Adrenal gland (tissue), 12 donors: ENCODE data around the gene F12. TPM values are rescaled to one million over a fixed set of nuclear protein-coding genes. Genes with fewer than 3 reads are reported as not detected.

ENCODE experiments used
- DNase-seq, 7 donors: peaks; one replicate each; pipeline ENCODE4 v3.0.0-alpha.2; 2019 to 2020
- H3K27ac ChIP-seq, 5 donors: fragments of 200-600 bp; sonication (generic) in 4 of 5; 1 replicate in 3 of 5; 2 replicates in 2 of 5; pipeline versions ENCODE4 v1.5.1 to v1.8.0; 2016 to 2020; ENCODE audit warnings: mild to moderate bottlenecking in 1 of 5
- H3K27me3 ChIP-seq: fragments of 200-600 bp; 2 replicates; pipeline ENCODE4 v1.8.0; 2021
- H3K36me3 ChIP-seq, 2 donors: fragments of 200-600 bp; replicated peaks in 1 of 2; 1 replicate in 1 of 2; 2 replicates in 1 of 2; pipeline versions ENCODE4 v1.5.1 to v1.8.0; 2018 to 2022
- H3K4me1 ChIP-seq, 2 donors: fragments of 200-600 bp; replicated peaks in 1 of 2; 1 replicate in 1 of 2; 2 replicates in 1 of 2; pipeline versions ENCODE4 v1.5.1 to v1.8.0; 2018 to 2021
- H3K4me3 ChIP-seq, 4 donors: fragments of 200-600 bp; sonication (generic) in 3 of 4; one replicate each; pipeline ENCODE4 v1.5.1; 2016 to 2018
- H3K9me3 ChIP-seq, 3 donors: fragments of 200-600 bp; sonication (generic) in 1 of 3; replicated peaks in 1 of 3; 1 replicate in 2 of 3; 2 replicates in 1 of 3; pipeline versions ENCODE4 v1.5.1 to v1.8.0; 2016 to 2021
- CTCF ChIP-seq, 6 experiments: fragments of 450-650 bp in 4 of 6; fragments of 200-600 bp in 2 of 6; sonication (generic) in 1 of 6; IDR thresholded peaks; 1 replicate in 5 of 6; 2 replicates in 1 of 6; pipeline versions ENCODE4 v1.5.1 to v1.8.0; 2016 to 2021; ENCODE audit warnings: antibody characterized with exemption in 6 of 6, mild to moderate bottlenecking in 2 of 6, moderate library complexity in 1 of 6
- POLR2A ChIP-seq, 2 donors: fragments of 450-650 bp; IDR thresholded peaks; one replicate each; pipeline ENCODE4 v1.6.1; 2017; ENCODE audit warnings: antibody characterized with exemption in 2 of 2, mild to moderate bottlenecking in 2 of 2, moderate library complexity in 1 of 2
- WGBS, 4 donors: extraction: QIAGEN DNeasy Blood & Tissue Kit in 2 of 4; methylation state at CpG; one replicate each; pipeline versions ENCODE4 v1.1.5 to v1.1.7; 2013 to 2017; 5-methylcytosine and 5-hydroxymethylcytosine counted together
- intact Hi-C, 2 donors: fragments of 100-400 bp; cut with DNase I; formaldehyde crosslinking; loops; one replicate each; pipeline versions ENCODE4 v1.14.1 to v1.15.0; 2022 to 2023
- polyA plus RNA-seq, 3 donors: library from polyadenylated mRNA; stranded (reverse); fragments of 200-250 nt in 2 of 3; fragments of 350-450 nt in 1 of 3; fragmentation: Illumina TruSeq in 1 of 3; extraction: RNeasy Lipid Tissue Mini Kit (QIAGEN cat#74804) in 1 of 3; gene quantifications; one replicate each; pipeline ENCODE4 v1.2.3, GENCODE V29; 2013 to 2014
- total RNA-seq, 9 donors: library from RNA; depleted of rRNA in 4 of 9; stranded (reverse); fragments of >200 nt in 4 of 9; fragments of 120-200 nt in 1 of 9; fragmentation: NEBNext Ultra II Directional in 1 of 9; extraction: Animal tissue kit (Norgen Biotek cat#: 25700) in 1 of 9; gene quantifications; one replicate each; pipeline versions ENCODE4 v1.1.0 to v1.2.4, GENCODE V29; 2013 to 2023
- donor health status: healthy with polysubstance abuse.
- donor health status: Bipolar disorder and iron deficiency.
- donor health status: DM: yes; HTN: yes; CAD: no.
- donor health status: DM: no; HTN: no; CAD: no.
- donor health status: DM: no; HTN: no; CAD: no.
- donor health status: DM: yes; HTN: yes; CAD: no.

F12 gene
- total and polyA plus RNA-seq, 12 donors = 0.11 to 0.80 (median 0.36) TPM; not detected in 3

GRCh38 chr5:177437623-177438022 lies 28.3 kb upstream of the F12 start:
- Histone ChIP-seq H3K36me3 (peaks cover 0 to 50% of the 10 kb centered on the region in 2 donors), H3K9me3 (no peaks in the 10 kb centered on the region), H3K4me1 (peaks cover 0 to 4% of the 10 kb centered on the region in 2 donors), H3K4me3 (no peak overlapping the region), H3K27me3 (no peaks in the 10 kb centered on the region), H3K27ac (no peak overlapping the region)
- no peak for DNase-seq
- TF ChIP-seq POLR2A (IDR thresholded peaks at IDR 0.05) (no peak), CTCF (IDR thresholded peaks at IDR 0.05) (no peak)
- intact Hi-C loops = no loop called here
- 67 to 89% (median 79%) methylated on average over 4 of the region's 4 CpGs for WGBS, 4 donors

- Histone ChIP-seq H3K9me3 (no peaks in the 10 kb centered on the region), H3K27ac (peak overlapping the region in 1 of 5 donors; percentile 58), H3K27me3 (no peaks in the 10 kb centered on the region), H3K36me3 (peaks cover 0 to 47% of the 10 kb centered on the region in 2 donors), H3K4me1 (peaks cover 0 to 4% of the 10 kb centered on the region in 2 donors), H3K4me3 (no peak overlapping the region)
- no peak for TF ChIP-seq POLR2A (IDR thresholded peaks at IDR 0.05)
- no peak for TF ChIP-seq CTCF (IDR thresholded peaks at IDR 0.05)
- peak in 1 of 7 donors; percentile 19 for DNase-seq
- 92 to 94% (median 94%) methylated on average over 20 to 37 of the region's 37 CpGs for WGBS, 4 donors
- intact Hi-C loops = no loop called here
These were observed 26.6 kb upstream of the F12 start for GRCh38 chr5:177435847-177436536.

GRCh38 chr5:177434942-177435738 lies 25.8 kb upstream of the F12 start:
- Histone ChIP-seq H3K27me3 (no peaks in the 10 kb centered on the region), H3K36me3 (peaks cover 0 to 45% of the 10 kb centered on the region in 2 donors), H3K27ac (peak overlapping the region in 1 of 5 donors; percentile 58), H3K4me1 (peaks cover 0 to 9% of the 10 kb centered on the region in 2 donors), H3K9me3 (no peaks in the 10 kb centered on the region), H3K4me3 (no peak overlapping the region)
- intact Hi-C loops = no loop called here
- TF ChIP-seq POLR2A (IDR thresholded peaks at IDR 0.05) (no peak), CTCF (IDR thresholded peaks at IDR 0.05) (no peak)
- peak; percentile 59 to 85 (median 77) for DNase-seq
- WGBS, 4 donors = 70 to 84% (median 79%) methylated on average over 15 to 20 of the region's 20 CpGs

GRCh38 chr5:177434437-177434836 lies 25.1 kb upstream of the F12 start:
- TF ChIP-seq CTCF (IDR thresholded peaks at IDR 0.05) (no peak), POLR2A (IDR thresholded peaks at IDR 0.05) (no peak)
- no peak overlapping the region for H3K4me3 ChIP-seq
- no peak overlapping the region for H3K27ac ChIP-seq
- H3K9me3 ChIP-seq = no peaks in the 10 kb centered on the region
- peak in 1 of 7 donors; percentile 12 for DNase-seq
- peaks cover 0 to 45% of the 10 kb centered on the region in 2 donors for H3K36me3 ChIP-seq
- no peaks in the 10 kb centered on the region for H3K27me3 ChIP-seq
- H3K4me1 ChIP-seq = peaks cover 0 to 9% of the 10 kb centered on the region in 2 donors
- 86 to 90% (median 89%) methylated on average over 4 to 8 of the region's 8 CpGs for WGBS, 4 donors
- intact Hi-C loops = no loop called here
